GM12865 (cell line): Measurements from ENCODE around the gene KCNG2.

Source experiments
- DNase-seq: peaks from one replicate; pipeline ENCODE4 v3.0.0; 2010; ENCODE audit warnings: low read depth
- H3K4me3 ChIP-seq: 2 replicates; pipeline ENCODE4 v1.5.1; 2011; ENCODE audit warnings: mild to moderate bottlenecking, low read depth, low read length, control low read depth
- TF ChIP-seq, protein P1 (sequence below): IDR thresholded peaks from 2 replicates; pipeline ENCODE4 v1.5.1; 2011; ENCODE audit warnings: low read length, control low read depth, low read depth, inconsistent platforms; ENCODE audit not compliant: insufficient read depth; ENCODE audit errors: missing control alignments

KCNG2 gene

GRCh38 chr18:79806976-79807841 lies 9.5 kb downstream of the KCNG2 start:
- H3K4me3 ChIP-seq = no peak overlapping the region
- TF ChIP-seq, protein P1, sequence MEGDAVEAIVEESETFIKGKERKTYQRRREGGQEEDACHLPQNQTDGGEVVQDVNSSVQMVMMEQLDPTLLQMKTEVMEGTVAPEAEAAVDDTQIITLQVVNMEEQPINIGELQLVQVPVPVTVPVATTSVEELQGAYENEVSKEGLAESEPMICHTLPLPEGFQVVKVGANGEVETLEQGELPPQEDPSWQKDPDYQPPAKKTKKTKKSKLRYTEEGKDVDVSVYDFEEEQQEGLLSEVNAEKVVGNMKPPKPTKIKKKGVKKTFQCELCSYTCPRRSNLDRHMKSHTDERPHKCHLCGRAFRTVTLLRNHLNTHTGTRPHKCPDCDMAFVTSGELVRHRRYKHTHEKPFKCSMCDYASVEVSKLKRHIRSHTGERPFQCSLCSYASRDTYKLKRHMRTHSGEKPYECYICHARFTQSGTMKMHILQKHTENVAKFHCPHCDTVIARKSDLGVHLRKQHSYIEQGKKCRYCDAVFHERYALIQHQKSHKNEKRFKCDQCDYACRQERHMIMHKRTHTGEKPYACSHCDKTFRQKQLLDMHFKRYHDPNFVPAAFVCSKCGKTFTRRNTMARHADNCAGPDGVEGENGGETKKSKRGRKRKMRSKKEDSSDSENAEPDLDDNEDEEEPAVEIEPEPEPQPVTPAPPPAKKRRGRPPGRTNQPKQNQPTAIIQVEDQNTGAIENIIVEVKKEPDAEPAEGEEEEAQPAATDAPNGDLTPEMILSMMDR = no peak
- DNase-seq = no peak

GRCh38 chr18:79809482-79810192 lies 11.9 kb downstream of the KCNG2 start:
- TF ChIP-seq, protein P1 = no peak
- H3K4me3 ChIP-seq = no peak overlapping the region
- DNase-seq = no peak

GRCh38 chr18:79812052-79812451 lies 14.3 kb downstream of the KCNG2 start:
- DNase-seq = no peak
- no peak overlapping the region for H3K4me3 ChIP-seq
- TF ChIP-seq, protein P1 = no peak

GRCh38 chr18:79814373-79814772 lies 16.6 kb downstream of the KCNG2 start:
- TF ChIP-seq, protein P1 = no peak

DNA sequence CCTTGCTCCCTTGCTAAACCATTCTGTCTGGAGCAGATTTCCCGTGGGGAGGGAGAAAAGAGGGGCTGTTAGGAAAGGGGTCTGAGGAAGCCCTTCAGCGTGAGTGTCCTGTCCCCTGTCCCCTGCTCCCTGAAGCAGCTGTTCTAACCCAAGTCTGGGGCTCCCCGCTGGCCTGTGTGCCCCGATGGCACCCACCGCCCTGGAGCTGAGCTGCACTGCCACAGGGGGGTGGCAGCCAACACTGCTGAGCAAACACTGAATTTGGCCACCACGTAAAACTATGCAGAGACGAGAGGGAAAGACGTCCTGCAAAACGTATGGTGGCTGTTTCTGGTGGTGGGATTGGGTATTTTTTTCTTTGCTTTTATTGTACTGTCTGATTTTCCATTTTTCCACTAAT lies 17.9 kb downstream of the KCNG2 start:
- TF ChIP-seq, protein P1 = no peak
- no peak overlapping the region for H3K4me3 ChIP-seq
- no peak for DNase-seq

More at GRCh38 chr18:79814373-79814772, 16.6 kb downstream of the KCNG2 start:
- DNase-seq = no peak
- no peak overlapping the region for H3K4me3 ChIP-seq

GRCh38 chr18:79816092-79816491 lies 18.4 kb downstream of the KCNG2 start:
- TF ChIP-seq, protein P1 = no peak

More at GRCh38 chr18:79816092-79816491, 18.4 kb downstream of the KCNG2 start:
- no peak overlapping the region for H3K4me3 ChIP-seq
- DNase-seq = no peak
